HG02571 (cell line): ENCODE results near the gene TMEM26.
A peak's percentile ranks its signal among the peaks of the same experiment; 100 is the strongest.
"Not testable (repeated sequence)": the region's sequence is repeated elsewhere in the genome, so short reads cannot be mapped to it uniquely, and the experiment has no call there.

Experiments used
- ATAC-seq: cut with Tn5 transposase; IDR thresholded peaks from one replicate; pipeline ENCODE4 v1.9.1; 2021; ENCODE audit warnings: mild to moderate bottlenecking, moderate library complexity; ENCODE audit not compliant: unreplicated experiment

Gene TMEM26

GRCh38 chr10:61406242-61406641 lies 46.9 kb downstream of the TMEM26 start:
- no peak for ATAC-seq

DNA sequence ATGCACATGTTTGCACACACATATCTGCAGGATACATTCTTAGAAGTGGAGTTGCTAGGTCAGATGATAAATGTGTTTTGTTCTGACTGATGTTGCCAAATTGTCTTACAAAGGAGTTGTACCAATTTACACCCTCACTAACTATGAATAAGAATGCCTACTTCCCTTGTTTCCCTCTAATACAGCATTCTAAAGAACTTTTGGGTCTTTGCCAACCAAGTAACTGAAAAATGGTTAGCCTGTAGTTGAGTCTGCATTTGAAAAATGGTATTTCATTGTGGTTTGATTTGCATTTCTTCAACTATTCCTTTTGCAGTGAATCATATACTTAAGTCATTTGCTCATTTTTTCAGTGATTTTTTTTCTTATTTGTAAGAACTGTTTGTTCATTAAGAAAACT lies 48.4 kb downstream of the TMEM26 start:
- no peak for ATAC-seq

- ATAC-seq = no peak
Measured at GRCh38 chr10:61400524-61400923, 52.7 kb downstream of the TMEM26 start.

DNA sequence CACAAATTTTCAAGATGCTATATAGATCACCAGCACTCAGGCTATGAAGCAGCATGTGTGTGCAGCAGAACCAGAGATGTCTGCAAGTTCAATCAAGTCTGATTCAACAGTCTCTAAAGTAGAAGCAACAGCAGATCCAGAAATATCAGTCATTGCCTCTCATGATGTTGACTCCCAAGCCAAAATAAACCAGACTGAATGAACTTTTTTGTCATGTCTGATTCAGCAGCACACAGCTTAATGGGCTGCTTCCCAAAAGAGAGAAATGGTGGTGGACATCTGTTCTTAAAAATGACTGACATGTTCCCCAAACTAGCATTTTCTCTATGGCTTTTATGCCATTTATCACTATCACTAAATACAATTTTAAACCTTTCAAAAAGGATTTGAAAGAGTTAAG lies 53.8 kb downstream of the TMEM26 start:
- ATAC-seq = no peak

- ATAC-seq = no peak
Measured at GRCh38 chr10:61398366-61399129, 54.6 kb downstream of the TMEM26 start.

DNA sequence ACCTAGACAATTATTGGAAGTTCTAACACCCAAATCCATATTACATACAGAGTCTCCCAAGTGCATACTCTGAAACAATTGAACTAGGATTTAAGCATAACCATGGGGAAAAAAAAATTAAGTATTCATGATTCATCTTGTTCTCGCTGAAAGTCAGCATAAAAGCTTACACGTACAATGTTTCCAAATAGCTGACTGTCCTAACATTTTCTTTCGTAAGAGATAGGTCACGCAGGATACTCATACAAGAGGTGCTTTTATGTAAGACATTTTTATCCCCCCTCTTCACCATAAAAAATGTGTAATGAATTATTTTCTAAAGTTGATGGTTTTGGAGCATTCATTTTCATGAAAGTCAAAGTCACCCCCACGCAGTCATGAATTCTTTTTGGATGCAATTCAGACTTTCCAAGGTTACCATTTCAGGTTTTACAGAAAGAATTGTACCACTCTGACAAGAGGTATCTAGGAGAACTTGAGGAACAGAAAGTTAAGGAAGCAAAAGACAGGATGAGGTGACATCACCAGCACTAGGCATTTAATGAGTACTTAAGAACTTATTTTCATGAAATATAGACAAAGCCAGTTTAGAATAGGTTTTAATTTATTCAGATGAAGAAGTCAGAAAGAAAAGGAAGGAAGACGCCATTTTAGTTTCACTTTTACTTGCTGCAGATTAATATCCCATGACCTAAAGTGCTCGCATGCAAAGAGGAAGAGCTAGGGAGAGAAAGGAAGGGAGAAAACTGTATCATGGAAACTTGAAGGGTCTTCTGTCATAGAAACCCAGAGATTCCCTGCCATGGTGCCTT lies 55.8 kb downstream of the TMEM26 start:
- ATAC-seq = no peak

DNA sequence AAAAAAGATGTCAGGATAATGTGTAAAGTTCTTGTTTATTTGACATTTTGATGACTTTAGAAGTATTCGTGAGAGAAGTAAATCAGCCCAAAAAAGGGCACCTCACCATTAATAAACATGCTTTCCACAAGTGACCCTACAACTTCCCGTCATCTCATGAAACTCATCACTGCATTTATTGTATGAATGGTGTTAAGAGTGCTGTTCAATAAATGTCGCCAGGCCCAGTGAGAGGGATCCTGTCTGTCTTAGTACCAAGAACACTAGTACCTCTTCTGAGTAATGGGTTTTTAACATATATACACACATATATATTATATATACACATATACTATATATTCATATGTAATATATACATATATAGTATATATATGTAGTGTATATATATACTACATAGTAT lies 61.9 kb downstream of the TMEM26 start:
- ATAC-seq = peak; percentile 20

DNA sequence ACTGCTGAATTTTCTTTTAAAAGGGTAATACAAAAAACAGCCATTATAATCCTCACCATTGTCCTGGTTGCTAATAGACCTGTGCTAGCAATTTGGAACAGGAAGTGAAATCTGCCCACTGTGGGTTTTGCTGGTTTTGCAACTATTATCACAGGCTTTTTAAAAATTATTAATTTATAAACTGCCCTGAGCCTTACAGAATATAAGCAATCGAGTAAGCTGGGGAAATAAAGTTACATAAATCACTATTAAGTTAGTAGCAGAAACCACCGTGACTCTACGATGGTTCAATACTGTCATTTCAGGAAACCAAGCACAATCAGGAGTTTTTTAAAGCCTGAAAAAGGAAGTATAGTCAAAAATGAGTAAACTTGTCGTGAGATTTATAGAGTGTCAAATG lies 62.3 kb downstream of the TMEM26 start:
- ATAC-seq = peak; percentile 45

GRCh38 chr10:61389887-61390286 lies 63.3 kb downstream of the TMEM26 start:
- ATAC-seq = no peak

GRCh38 chr10:61388986-61389385 lies 64.2 kb downstream of the TMEM26 start:
- not testable (repeated sequence) for ATAC-seq

DNA sequence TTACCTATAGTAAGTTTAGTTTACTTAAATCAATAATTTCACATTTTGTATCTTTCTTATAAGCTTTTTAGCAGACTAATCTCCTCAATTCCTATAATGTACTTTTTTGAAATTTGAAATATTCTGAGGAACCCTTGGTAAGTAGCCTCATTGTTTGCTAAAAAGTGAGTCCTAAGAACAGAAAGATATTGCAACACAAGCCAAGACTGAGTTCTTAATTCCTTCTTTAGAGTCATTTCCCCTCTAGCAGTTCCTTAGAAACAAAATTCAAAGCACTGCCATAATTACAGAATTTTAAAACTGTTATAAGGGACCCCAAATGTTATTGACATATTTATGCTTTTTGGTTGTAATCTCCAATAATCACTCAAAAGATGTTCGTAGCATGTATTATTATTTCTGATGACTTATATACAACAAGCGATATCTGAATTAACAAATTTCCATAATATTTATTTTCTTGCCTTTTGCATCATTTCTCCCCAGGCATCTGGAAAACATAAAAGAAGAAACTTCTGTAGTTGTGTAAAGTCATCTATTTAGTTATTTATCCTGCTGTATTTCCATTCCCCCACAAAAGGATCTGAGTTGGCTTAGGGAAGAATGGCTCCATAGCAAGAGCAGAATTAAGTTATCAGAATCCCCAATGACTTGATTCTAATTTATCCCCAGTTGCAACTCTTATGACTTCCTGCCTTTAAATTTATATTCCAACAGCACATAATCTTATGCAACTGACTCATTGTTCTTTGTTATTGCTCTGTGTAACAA lies 67.8 kb downstream of the TMEM26 start:
- no peak for ATAC-seq

- ATAC-seq = not testable (repeated sequence)
Measured at GRCh38 chr10:61381153-61381552, 72.0 kb downstream of the TMEM26 start.

DNA sequence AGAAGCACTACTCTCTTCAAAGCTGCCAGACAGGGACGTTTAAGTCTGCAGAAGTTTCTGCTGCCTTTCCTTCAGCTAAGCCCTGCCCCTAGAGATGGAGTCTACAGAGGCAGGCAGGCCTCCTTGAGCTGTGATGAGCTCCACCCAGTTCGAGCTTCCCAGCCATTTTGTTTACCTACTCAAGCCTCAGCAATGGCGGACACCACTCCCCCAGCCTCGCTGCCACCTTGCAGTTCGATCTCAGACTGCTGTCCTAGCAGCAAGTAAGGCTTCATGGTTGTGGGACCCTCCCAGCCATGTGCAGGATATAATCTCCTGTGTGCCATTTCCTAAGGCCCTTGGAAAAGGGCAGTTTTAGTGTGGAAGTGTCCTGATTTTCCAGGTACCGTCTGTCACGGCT lies 74.3 kb downstream of the TMEM26 start:
- ATAC-seq = no peak

- ATAC-seq = no peak
Measured at GRCh38 chr10:61376908-61377368, 76.2 kb downstream of the TMEM26 start.

DNA sequence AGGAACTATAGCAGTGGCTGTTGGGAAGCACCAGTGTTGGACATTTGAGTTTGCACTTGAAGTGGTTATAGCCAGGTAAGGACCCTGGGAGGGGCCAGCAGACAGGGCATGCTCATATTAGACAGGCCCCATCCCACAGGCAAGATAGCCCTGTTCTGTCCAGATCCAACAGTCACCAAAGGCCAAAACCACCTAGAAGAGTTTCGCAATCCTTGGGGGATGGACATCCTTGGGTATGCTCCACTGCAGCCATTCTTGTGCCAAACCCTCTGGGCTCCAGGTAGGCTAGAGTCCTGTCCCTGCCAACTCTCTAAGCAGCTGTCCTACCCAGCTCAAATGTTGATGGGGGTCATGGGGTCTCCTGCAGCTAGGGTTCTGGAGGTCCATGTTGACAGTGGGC lies 76.8 kb downstream of the TMEM26 start:
- no peak for ATAC-seq

GRCh38 chr10:61366365-61366764 lies 86.8 kb downstream of the TMEM26 start:
- ATAC-seq = no peak

DNA sequence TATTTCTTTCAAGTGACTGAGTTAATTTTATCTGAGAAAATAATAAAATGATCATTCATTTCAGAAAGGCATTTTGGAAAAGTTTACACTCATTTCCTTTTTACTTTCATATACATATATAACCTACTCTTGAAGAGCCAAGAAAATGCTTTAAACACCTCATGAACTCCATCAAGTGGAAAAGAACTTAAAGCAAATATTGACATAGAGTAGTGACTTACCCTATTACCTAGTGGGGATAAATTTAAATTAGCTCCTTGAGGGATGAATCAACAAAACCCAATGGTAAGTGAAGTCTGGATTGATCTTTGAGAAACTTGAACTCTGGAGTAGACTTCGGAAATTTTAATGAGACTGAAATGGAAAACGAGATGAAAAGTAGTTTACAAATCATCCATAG lies 88.6 kb downstream of the TMEM26 start:
- no peak for ATAC-seq

- no peak for ATAC-seq
Measured at GRCh38 chr10:61363006-61363405, 90.2 kb downstream of the TMEM26 start.

DNA sequence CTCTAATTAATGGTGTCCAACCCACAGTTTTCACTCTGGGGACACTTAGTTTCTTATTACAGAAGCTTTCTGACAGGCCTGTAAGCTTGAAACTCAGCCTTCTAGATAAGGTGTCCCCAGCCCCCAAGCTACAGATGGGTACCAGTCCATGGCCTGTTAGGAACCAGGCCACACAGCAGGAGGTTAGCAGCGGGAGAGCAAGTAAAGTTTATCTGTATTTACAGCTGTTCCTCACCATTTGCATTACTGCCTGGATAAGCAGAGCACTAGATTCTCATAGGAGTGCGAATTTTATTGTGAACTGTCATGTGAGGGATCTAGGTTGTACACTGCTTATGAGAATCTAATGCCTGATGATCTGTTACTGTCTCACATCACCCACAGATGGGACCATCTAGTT lies 93.7 kb downstream of the TMEM26 start:
- ATAC-seq = no peak

DNA sequence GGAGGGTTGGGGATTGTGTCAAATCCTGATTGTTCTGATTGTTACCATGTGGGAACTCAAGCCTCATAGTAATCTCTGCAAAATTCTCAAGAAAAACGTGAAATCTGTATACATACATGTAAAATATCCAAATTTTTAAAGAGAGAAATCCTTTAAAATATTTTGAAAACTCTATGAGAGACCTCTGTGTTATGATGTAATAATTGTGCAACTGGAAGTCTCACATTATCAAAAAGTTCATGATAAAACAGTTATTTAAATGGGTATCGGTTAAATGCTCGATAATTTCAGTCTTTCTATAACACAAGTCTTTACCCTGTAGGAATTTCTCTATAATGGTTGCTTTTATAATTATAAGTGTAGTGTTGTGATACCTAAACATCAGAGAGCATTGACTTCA lies 95.5 kb downstream of the TMEM26 start:
- no peak for ATAC-seq
